HEK293 (cell line): ENCODE data around the gene PRRT1B.

Experiments used
- HOXA7 ChIP-seq: sonication (generic); formaldehyde crosslinking; IDR thresholded peaks from 2 replicates; pipeline ENCODE4 v1.8.1; 2022; ENCODE audit warnings: missing genetic modification reagents, borderline replicate concordance
- KLF10 ChIP-seq: fragments of 450-650 bp; IDR thresholded peaks from 2 replicates; pipeline ENCODE4 v1.5.1; 2018; ENCODE audit warnings: missing biosample characterization, mild to moderate bottlenecking, missing genetic modification characterization
- MYNN ChIP-seq: fragments of 450-650 bp; formaldehyde crosslinking; IDR thresholded peaks from 2 replicates; pipeline ENCODE4 v1.5.1; 2016; ENCODE audit warnings: missing biosample characterization, missing genetic modification characterization, borderline replicate concordance
- ZBTB21 ChIP-seq: fragments of 450-650 bp; formaldehyde crosslinking; IDR thresholded peaks from 2 replicates; pipeline ENCODE4 v1.5.1; 2017; ENCODE audit warnings: missing biosample characterization, missing genetic modification characterization
- ZNF175 ChIP-seq: fragments of 450-650 bp; formaldehyde crosslinking; IDR thresholded peaks from 2 replicates; pipeline ENCODE4 v1.5.1; 2016; ENCODE audit warnings: missing biosample characterization, missing genetic modification characterization
- ZNF239 ChIP-seq: fragments of 450-650 bp; formaldehyde crosslinking; IDR thresholded peaks from 2 replicates; pipeline ENCODE4 v1.5.1; 2016; ENCODE audit warnings: missing biosample characterization, missing genetic modification characterization
- ZNF274 ChIP-seq, 2 experiments: fragments of 200-500 bp in 1 of 2; fragments of 450-650 bp in 1 of 2; sonication (Bioruptor generic) in 1 of 2; formaldehyde crosslinking in 1 of 2; IDR thresholded peaks; 2 replicates each; pipeline versions ENCODE4 v1.5.1 to v1.6.1; 2014 to 2016; ENCODE audit warnings: borderline replicate concordance in 1 of 2, inconsistent platforms in 1 of 2, low read length in 1 of 2, missing biosample characterization in 1 of 2, missing genetic modification characterization in 1 of 2
- TF ChIP-seq, protein P1 (sequence below): fragments of 450-650 bp; formaldehyde crosslinking; IDR thresholded peaks from 2 replicates; pipeline ENCODE4 v1.5.1; 2016; ENCODE audit warnings: missing biosample characterization, missing genetic modification characterization
- TF ChIP-seq, protein P2 (sequence below): fragments of 450-650 bp; formaldehyde crosslinking; IDR thresholded peaks from 2 replicates; pipeline ENCODE4 v1.5.1; 2016; ENCODE audit warnings: missing biosample characterization, missing genetic modification characterization

GRCh38 chr9:131500939-131501541 is 44.3 kb upstream of the PRRT1B start:
- no peak for TF ChIP-seq HOXA7 (CRISPR knock-in tag)
- TF ChIP-seq MYNN (tag by site-specific recombination) = no peak
- no peak for TF ChIP-seq ZNF274 (IDR thresholded peaks at IDR 0.05; ENCODE audit: low read length)
- no peak for TF ChIP-seq ZNF274 (tag by site-specific recombination; IDR thresholded peaks at IDR 0.05; ENCODE audit: borderline replicate concordance)
- no peak for TF ChIP-seq ZNF239 (tag by site-specific recombination)
- no peak for TF ChIP-seq ZBTB21 (tag by site-specific recombination)
- TF ChIP-seq, protein P1, sequence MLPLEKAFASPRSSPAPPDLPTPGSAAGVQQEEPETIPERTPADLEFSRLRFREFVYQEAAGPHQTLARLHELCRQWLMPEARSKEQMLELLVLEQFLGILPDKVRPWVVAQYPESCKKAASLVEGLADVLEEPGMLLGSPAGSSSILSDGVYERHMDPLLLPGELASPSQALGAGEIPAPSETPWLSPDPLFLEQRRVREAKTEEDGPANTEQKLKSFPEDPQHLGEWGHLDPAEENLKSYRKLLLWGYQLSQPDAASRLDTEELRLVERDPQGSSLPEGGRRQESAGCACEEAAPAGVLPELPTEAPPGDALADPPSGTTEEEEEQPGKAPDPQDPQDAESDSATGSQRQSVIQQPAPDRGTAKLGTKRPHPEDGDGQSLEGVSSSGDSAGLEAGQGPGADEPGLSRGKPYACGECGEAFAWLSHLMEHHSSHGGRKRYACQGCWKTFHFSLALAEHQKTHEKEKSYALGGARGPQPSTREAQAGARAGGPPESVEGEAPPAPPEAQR = no peak
- TF ChIP-seq KLF10 (tag by site-specific recombination) = no peak
- TF ChIP-seq, protein P2, sequence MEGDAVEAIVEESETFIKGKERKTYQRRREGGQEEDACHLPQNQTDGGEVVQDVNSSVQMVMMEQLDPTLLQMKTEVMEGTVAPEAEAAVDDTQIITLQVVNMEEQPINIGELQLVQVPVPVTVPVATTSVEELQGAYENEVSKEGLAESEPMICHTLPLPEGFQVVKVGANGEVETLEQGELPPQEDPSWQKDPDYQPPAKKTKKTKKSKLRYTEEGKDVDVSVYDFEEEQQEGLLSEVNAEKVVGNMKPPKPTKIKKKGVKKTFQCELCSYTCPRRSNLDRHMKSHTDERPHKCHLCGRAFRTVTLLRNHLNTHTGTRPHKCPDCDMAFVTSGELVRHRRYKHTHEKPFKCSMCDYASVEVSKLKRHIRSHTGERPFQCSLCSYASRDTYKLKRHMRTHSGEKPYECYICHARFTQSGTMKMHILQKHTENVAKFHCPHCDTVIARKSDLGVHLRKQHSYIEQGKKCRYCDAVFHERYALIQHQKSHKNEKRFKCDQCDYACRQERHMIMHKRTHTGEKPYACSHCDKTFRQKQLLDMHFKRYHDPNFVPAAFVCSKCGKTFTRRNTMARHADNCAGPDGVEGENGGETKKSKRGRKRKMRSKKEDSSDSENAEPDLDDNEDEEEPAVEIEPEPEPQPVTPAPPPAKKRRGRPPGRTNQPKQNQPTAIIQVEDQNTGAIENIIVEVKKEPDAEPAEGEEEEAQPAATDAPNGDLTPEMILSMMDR (tag by site-specific recombination) = no peak
- no peak for TF ChIP-seq ZNF175 (tag by site-specific recombination)
